Astrocyte of the spinal cord (primary cell): ENCODE measurements around the gene FARP1.

ENCODE experiments used
- DNase-seq: peaks from one replicate; pipeline ENCODE4 v3.0.0; 2011; ENCODE audit warnings: low read depth, low spot score
- H3K4me3 ChIP-seq: 2 replicates; pipeline ENCODE4 v1.5.1; 2011; ENCODE audit warnings: low read depth, mild to moderate bottlenecking, low read length, moderate library complexity
- CTCF ChIP-seq: IDR thresholded peaks from 2 replicates; pipeline ENCODE4 v1.5.1; 2012; ENCODE audit warnings: low read depth, mild to moderate bottlenecking, low read length, inconsistent platforms
- in situ Hi-C: cut with HindIII; loops from 2 replicates; pipeline ENCODE4 v1.10.0; 2017; ENCODE audit warnings: low sequenced_read_pairs

The FARP1 gene

GRCh38 chr13:98405690-98406344, 262.9 kb downstream of the FARP1 start:
- TF ChIP-seq CTCF: no peak
- no peak overlapping the region for H3K4me3 ChIP-seq
- DNase-seq: no peak
- in situ Hi-C loops: no loop called here

- no peak overlapping the region for H3K4me3 ChIP-seq
- DNase-seq: no peak
- TF ChIP-seq CTCF: no peak
- in situ Hi-C loops: no loop called here
Observed at GRCh38 chr13:98406427-98406826, 263.5 kb downstream of the FARP1 start.

GRCh38 chr13:98406971-98407370, 264.1 kb downstream of the FARP1 start:
- in situ Hi-C loops: no loop called here
- no peak for TF ChIP-seq CTCF
- no peak overlapping the region for H3K4me3 ChIP-seq
- no peak for DNase-seq

GRCh38 chr13:98407575-98407974, 264.7 kb downstream of the FARP1 start:
- TF ChIP-seq CTCF: no peak
- H3K4me3 ChIP-seq: no peak overlapping the region
- in situ Hi-C loops: no loop called here
- DNase-seq: no peak

- no peak for TF ChIP-seq CTCF
- in situ Hi-C loops: no loop called here
Observed at GRCh38 chr13:98409281-98409680, 266.4 kb downstream of the FARP1 start.

GRCh38 chr13:98410612-98411011, 267.7 kb downstream of the FARP1 start:
- no peak for DNase-seq
- in situ Hi-C loops: no loop called here
- H3K4me3 ChIP-seq: no peak overlapping the region
- no peak for TF ChIP-seq CTCF

More at GRCh38 chr13:98409281-98409680, 266.4 kb downstream of the FARP1 start:
- no peak overlapping the region for H3K4me3 ChIP-seq
- no peak for DNase-seq

GRCh38 chr13:98411013-98411412, 268.1 kb downstream of the FARP1 start:
- in situ Hi-C loops: no loop called here
- TF ChIP-seq CTCF: no peak
- no peak for DNase-seq
- no peak overlapping the region for H3K4me3 ChIP-seq
